K562 (cell line): ENCODE results near the gene ELP1. TPM values are rescaled to one million over a fixed set of nuclear protein-coding genes. Genes with fewer than 3 reads are reported as not detected.

Experiments
- ATAC-seq: fragments of 200-7000 bp; cut with Tn5 transposase; 3 replicates; pipeline ENCODE4 v1.9.1; 2020; ENCODE audit warnings: moderate library complexity
- BruUV-seq: library from RNA; stranded (reverse); fragments of 400-500 nt; replicated peaks from 2 replicates; lab custom pipeline; 2021; lab: Mats Ljungman, UMichigan
- CTCF ChIA-PET: fragments of 300-600 bp; formaldehyde crosslinking; extraction: SDS; loops from one replicate; lab custom pipeline; 2021; ENCODE audit warnings: low intra/inter-chr PET ratio; lab: Yijun Ruan, JAX
- POLR2A ChIA-PET: fragments of 300-600, 350-650 bp; sonication (Branson Sonifier 250); formaldehyde crosslinking; extraction: SDS; loops from one replicate; lab custom pipeline; 2021; ENCODE audit warnings: antibody characterized with exemption, inconsistent platforms; lab: Yijun Ruan, JAX
- DNase-seq, 4 experiments: peaks; one replicate each; pipeline versions ENCODE4 v3.0.0 to v3.0.0-alpha.2; 2011 to 2018; ENCODE audit warnings: low spot score in 3 of 4, mixed read lengths in 3 of 4; ENCODE audit errors: extremely low read depth in 1 of 4
- FAIRE-seq: peaks from 2 replicates; lab custom pipeline; 2011; peaks lifted over from hg19 to GRCh38; lab: Jason Lieb, UNC
- H2AFZ ChIP-seq: 2 replicates; pipeline ENCODE4 v1.6.0; 2011; ENCODE audit warnings: low read depth, low read length, control low read depth, inconsistent platforms
- H3K27ac ChIP-seq: fragments of 200-600 bp; 3 replicates; pipeline ENCODE4 v1.8.0; 2011; ENCODE audit warnings: low read depth, mild to moderate bottlenecking, control low read depth, inconsistent platforms, low read length, moderate library complexity, mixed read lengths; ENCODE audit errors: extremely low read depth
- H3K27me3 ChIP-seq, 2 experiments: fragments of 300-600 bp in 1 of 2; 2 replicates in 1 of 2; 3 replicates in 1 of 2; pipeline versions ENCODE4 v1.6.0 to v1.8.0; 2011; ENCODE audit warnings: inconsistent platforms in 2 of 2, low read length in 2 of 2, mild to moderate bottlenecking in 1 of 2, mixed read lengths in 1 of 2, moderate library complexity in 1 of 2; ENCODE audit not compliant: control insufficient read depth in 2 of 2, insufficient read depth in 2 of 2
- H3K36me3 ChIP-seq: fragments of 300-600 bp; 3 replicates; pipeline ENCODE4 v1.8.0; 2011; ENCODE audit warnings: mild to moderate bottlenecking, low read length, inconsistent platforms; ENCODE audit not compliant: control insufficient read depth, insufficient read depth
- H3K4me1 ChIP-seq, 2 experiments: fragments of 200-600 bp in 1 of 2; replicated peaks in 1 of 2; 2 replicates in 1 of 2; 3 replicates in 1 of 2; pipeline versions ENCODE4 v1.5.1 to v1.8.0; 2011; ENCODE audit warnings: inconsistent platforms in 2 of 2, low read length in 2 of 2, mild to moderate bottlenecking in 1 of 2, mixed read lengths in 1 of 2, moderate library complexity in 1 of 2; ENCODE audit not compliant: control insufficient read depth in 2 of 2, insufficient read depth in 2 of 2
- H3K4me2 ChIP-seq: 2 replicates; pipeline ENCODE4 v1.6.1; 2011; ENCODE audit warnings: low read length, control low read depth, inconsistent platforms, mixed read lengths; ENCODE audit not compliant: insufficient read depth
- H3K4me3 ChIP-seq: fragments of 200-600 bp; sonication (generic), shearing (Covaris generic); 2 replicates; pipeline ENCODE4 v1.5.1; 2016; ENCODE audit warnings: control low read depth, inconsistent platforms
- H3K79me2 ChIP-seq: fragments of 200-600 bp; 3 replicates; pipeline ENCODE4 v1.8.0; 2011; ENCODE audit warnings: low read length, inconsistent platforms; ENCODE audit not compliant: control insufficient read depth, insufficient read depth
- H3K9ac ChIP-seq, 2 experiments: 2 replicates each; pipeline versions ENCODE4 v1.6.0 to v1.6.1; 2011; ENCODE audit warnings: low read depth in 2 of 2, low read length in 2 of 2, control low read depth in 1 of 2, inconsistent platforms in 1 of 2, mild to moderate bottlenecking in 1 of 2, mixed read lengths in 1 of 2; ENCODE audit not compliant: insufficient read depth in 1 of 2
- H3K9me1 ChIP-seq: one replicate; pipeline ENCODE4 v1.6.0; 2011; ENCODE audit warnings: inconsistent platforms, mild to moderate bottlenecking, low read length, moderate library complexity; ENCODE audit not compliant: control insufficient read depth, insufficient read depth
- H3K9me3 ChIP-seq: replicated peaks from 2 replicates; pipeline ENCODE4 v1.5.1; 2011; ENCODE audit warnings: low read depth, low read length, inconsistent platforms; ENCODE audit not compliant: control insufficient read depth, insufficient read depth
- H4K20me1 ChIP-seq: replicated peaks from 2 replicates; pipeline ENCODE4 v1.6.1; 2011; ENCODE audit warnings: low read length, inconsistent platforms, mixed read lengths; ENCODE audit not compliant: control insufficient read depth, insufficient read depth
- DNMT1 ChIP-seq: fragments of 450-650 bp; IDR thresholded peaks from 2 replicates; pipeline ENCODE4 v1.6.1; 2016; ENCODE audit warnings: antibody characterized with exemption, mild to moderate bottlenecking
- FIP1L1 ChIP-seq: fragments of 200-400 bp; formaldehyde crosslinking; IDR thresholded peaks from 2 replicates; pipeline ENCODE4 v1.6.1; 2018; ENCODE audit warnings: mild to moderate bottlenecking, low read depth, low read length; ENCODE audit not compliant: poor library complexity, severe bottlenecking
- FOSL1 ChIP-seq: fragments of 200-800 bp; sonication (Bioruptor generic); conservative IDR thresholded peaks from 2 replicates; pipeline ENCODE4 v1.6.1; 2016; ENCODE audit warnings: missing genetic modification characterization, missing compliant biosample characterization
- USF2 ChIP-seq: sonication (generic); formaldehyde crosslinking; IDR thresholded peaks from 2 replicates; pipeline ENCODE4 v1.5.0; 2020; ENCODE audit warnings: missing genetic modification reagents
- WGBS: fragments of 100-300 bp; shearing (Covaris generic); methylation state at CpG from one replicate; pipeline ENCODE4 v1.1.6; 2016; ENCODE audit warnings: low coverage, mixed read lengths; ENCODE audit not compliant: insufficient coverage; ENCODE audit errors: missing lambda C conversion rate; 5-methylcytosine and 5-hydroxymethylcytosine counted together
- in situ Hi-C: fragments of 300-500 bp; cut with MboI; formaldehyde crosslinking; loops from 4 replicates; pipeline ENCODE4 v1.15.0; 2018; ENCODE audit warnings: inconsistent platforms, mixed read lengths
- intact Hi-C: fragments of 100-400 bp; cut with micrococcal nuclease; formaldehyde crosslinking; loops from 2 replicates; pipeline ENCODE4 v1.14.2; 2022
- polyA plus RNA-seq, 8 experiments: library from polyadenylated mRNA; depleted of rRNA in 4 of 8; stranded (reverse) in 5 of 8; unstranded in 3 of 8; fragments of >200 nt; fragmentation: Nextera tagmentation in 2 of 8; fragmentation: Illumina TruSeq in 1 of 8; extraction: Ambion mirVana in 2 of 8; extraction: Trizol in 1 of 8; gene quantifications; 2 replicates each; pipeline versions ENCODE4 v1.2.1 to v1.2.3, GENCODE V29; 2011 to 2014; ENCODE audit warnings: inconsistent platforms in 1 of 8, missing spikeins in 1 of 8
- total RNA-seq, 7 experiments: library from RNA; depleted of rRNA in 6 of 7; stranded (reverse); fragments of >200 nt in 6 of 7; fragmentation: Illumina TruSeq in 2 of 7; extraction: Trizol in 2 of 7; gene quantifications; 2 replicates each; pipeline versions ENCODE4 v1.2.1 to v1.2.3, GENCODE V29; 2011 to 2021; ENCODE audit warnings: low replicate concordance in 1 of 7
- TF ChIP-seq, protein P1 (sequence below): sonication (generic); formaldehyde crosslinking; IDR thresholded peaks from 2 replicates; pipeline ENCODE4 v1.9.0; 2022; ENCODE audit warnings: mild to moderate bottlenecking, missing genetic modification reagents
- TF ChIP-seq, protein P2 (sequence below): fragments of 450-650 bp; IDR thresholded peaks from 2 replicates; pipeline ENCODE4 v1.6.1; 2016; ENCODE audit warnings: mild to moderate bottlenecking, moderate library complexity

Gene ELP1
- total and polyA plus RNA-seq, 9 of the 15 experiments (the other 6 are each of a cell fraction or from before 2014, with no cell fraction given) = 17.0 to 48.6 (median 39.7) TPM

DNA sequence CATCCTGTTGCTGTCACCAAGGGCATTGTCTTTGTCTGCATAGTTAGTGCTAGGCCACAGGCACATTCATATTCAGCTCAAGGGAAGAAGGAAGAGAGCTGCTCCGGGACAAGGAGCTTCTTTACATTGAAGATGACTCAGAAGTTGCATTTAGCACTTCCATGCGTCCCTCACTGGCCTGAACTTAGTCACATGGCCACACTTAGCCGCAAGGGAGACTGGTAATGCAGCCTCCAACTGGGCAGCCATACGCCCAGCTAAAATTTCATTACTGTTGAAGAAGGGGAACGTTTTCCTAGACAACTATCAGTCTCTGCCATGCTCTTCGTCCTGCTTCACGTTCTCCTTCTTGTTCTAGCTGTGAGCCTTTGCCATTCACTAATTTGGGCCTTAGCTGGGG is 98.1 kb downstream of the ELP1 start:
- Histone ChIP-seq H4K20me1 (no peaks in the 10 kb centered on the region), H3K79me2 (no peaks in the 10 kb centered on the region)
- TF ChIP-seq, protein P1, sequence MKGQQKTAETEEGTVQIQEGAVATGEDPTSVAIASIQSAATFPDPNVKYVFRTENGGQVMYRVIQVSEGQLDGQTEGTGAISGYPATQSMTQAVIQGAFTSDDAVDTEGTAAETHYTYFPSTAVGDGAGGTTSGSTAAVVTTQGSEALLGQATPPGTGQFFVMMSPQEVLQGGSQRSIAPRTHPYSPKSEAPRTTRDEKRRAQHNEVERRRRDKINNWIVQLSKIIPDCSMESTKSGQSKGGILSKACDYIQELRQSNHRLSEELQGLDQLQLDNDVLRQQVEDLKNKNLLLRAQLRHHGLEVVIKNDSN = peak; percentile 48
- TF ChIP-seq FOSL1 (tag) (peak; percentile 44), DNMT1 (no peak), FIP1L1 (no peak), USF2 (CRISPR knock-in tag) (peak; percentile 61)
- TF ChIP-seq, protein P2, sequence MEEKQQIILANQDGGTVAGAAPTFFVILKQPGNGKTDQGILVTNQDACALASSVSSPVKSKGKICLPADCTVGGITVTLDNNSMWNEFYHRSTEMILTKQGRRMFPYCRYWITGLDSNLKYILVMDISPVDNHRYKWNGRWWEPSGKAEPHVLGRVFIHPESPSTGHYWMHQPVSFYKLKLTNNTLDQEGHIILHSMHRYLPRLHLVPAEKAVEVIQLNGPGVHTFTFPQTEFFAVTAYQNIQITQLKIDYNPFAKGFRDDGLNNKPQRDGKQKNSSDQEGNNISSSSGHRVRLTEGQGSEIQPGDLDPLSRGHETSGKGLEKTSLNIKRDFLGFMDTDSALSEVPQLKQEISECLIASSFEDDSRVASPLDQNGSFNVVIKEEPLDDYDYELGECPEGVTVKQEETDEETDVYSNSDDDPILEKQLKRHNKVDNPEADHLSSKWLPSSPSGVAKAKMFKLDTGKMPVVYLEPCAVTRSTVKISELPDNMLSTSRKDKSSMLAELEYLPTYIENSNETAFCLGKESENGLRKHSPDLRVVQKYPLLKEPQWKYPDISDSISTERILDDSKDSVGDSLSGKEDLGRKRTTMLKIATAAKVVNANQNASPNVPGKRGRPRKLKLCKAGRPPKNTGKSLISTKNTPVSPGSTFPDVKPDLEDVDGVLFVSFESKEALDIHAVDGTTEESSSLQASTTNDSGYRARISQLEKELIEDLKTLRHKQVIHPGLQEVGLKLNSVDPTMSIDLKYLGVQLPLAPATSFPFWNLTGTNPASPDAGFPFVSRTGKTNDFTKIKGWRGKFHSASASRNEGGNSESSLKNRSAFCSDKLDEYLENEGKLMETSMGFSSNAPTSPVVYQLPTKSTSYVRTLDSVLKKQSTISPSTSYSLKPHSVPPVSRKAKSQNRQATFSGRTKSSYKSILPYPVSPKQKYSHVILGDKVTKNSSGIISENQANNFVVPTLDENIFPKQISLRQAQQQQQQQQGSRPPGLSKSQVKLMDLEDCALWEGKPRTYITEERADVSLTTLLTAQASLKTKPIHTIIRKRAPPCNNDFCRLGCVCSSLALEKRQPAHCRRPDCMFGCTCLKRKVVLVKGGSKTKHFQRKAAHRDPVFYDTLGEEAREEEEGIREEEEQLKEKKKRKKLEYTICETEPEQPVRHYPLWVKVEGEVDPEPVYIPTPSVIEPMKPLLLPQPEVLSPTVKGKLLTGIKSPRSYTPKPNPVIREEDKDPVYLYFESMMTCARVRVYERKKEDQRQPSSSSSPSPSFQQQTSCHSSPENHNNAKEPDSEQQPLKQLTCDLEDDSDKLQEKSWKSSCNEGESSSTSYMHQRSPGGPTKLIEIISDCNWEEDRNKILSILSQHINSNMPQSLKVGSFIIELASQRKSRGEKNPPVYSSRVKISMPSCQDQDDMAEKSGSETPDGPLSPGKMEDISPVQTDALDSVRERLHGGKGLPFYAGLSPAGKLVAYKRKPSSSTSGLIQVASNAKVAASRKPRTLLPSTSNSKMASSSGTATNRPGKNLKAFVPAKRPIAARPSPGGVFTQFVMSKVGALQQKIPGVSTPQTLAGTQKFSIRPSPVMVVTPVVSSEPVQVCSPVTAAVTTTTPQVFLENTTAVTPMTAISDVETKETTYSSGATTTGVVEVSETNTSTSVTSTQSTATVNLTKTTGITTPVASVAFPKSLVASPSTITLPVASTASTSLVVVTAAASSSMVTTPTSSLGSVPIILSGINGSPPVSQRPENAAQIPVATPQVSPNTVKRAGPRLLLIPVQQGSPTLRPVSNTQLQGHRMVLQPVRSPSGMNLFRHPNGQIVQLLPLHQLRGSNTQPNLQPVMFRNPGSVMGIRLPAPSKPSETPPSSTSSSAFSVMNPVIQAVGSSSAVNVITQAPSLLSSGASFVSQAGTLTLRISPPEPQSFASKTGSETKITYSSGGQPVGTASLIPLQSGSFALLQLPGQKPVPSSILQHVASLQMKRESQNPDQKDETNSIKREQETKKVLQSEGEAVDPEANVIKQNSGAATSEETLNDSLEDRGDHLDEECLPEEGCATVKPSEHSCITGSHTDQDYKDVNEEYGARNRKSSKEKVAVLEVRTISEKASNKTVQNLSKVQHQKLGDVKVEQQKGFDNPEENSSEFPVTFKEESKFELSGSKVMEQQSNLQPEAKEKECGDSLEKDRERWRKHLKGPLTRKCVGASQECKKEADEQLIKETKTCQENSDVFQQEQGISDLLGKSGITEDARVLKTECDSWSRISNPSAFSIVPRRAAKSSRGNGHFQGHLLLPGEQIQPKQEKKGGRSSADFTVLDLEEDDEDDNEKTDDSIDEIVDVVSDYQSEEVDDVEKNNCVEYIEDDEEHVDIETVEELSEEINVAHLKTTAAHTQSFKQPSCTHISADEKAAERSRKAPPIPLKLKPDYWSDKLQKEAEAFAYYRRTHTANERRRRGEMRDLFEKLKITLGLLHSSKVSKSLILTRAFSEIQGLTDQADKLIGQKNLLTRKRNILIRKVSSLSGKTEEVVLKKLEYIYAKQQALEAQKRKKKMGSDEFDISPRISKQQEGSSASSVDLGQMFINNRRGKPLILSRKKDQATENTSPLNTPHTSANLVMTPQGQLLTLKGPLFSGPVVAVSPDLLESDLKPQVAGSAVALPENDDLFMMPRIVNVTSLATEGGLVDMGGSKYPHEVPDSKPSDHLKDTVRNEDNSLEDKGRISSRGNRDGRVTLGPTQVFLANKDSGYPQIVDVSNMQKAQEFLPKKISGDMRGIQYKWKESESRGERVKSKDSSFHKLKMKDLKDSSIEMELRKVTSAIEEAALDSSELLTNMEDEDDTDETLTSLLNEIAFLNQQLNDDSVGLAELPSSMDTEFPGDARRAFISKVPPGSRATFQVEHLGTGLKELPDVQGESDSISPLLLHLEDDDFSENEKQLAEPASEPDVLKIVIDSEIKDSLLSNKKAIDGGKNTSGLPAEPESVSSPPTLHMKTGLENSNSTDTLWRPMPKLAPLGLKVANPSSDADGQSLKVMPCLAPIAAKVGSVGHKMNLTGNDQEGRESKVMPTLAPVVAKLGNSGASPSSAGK = no peak

More for the DNA sequence above, 98.1 kb downstream of the ELP1 start:
- Histone ChIP-seq H3K27ac (no peak overlapping the region), H3K4me3 (no peak overlapping the region), H2AFZ (no peak overlapping the region), H3K27me3 (peaks cover 12 to 22% of the 10 kb centered on the region in 2 experiments; a peak in 4 of 5 replicates), H3K4me1 (no peaks in the 10 kb centered on the region; a peak in 1 of 5 replicates), H3K36me3 (no peaks in the 10 kb centered on the region), H3K9me1 (no peaks in the 10 kb centered on the region), H3K9me3 (no peaks in the 10 kb centered on the region), H3K9ac (no peak overlapping the region), H3K4me2 (no peak overlapping the region)
- in situ Hi-C loops = no loop called here
- POLR2A ChIA-PET = interaction anchor here (1.0 kb wide), 2 partner anchors 16 to 23 kb away, joined by 3 read pairs; no protein-coding TSS in a partner anchor
- DNase-seq (no peak), ATAC-seq (peak; percentile 46; the same call in 1 of the 3 replicates), FAIRE-seq (peak; percentile 29)
- CTCF ChIA-PET = no interaction called here
- intact Hi-C loops = no loop called here
- no TSS peak for BruUV-seq
- WGBS = 5% methylated on average over 7 of the region's 7 CpGs
